A673 (cell line): Measurements from ENCODE around the gene KRTAP20-3. TPM values are rescaled to one million over a fixed set of nuclear protein-coding genes. Genes with fewer than 3 reads are reported as not detected.

Experiments
- Bru-seq: library from RNA; stranded (reverse); fragments of 400-500 nt; gene quantifications from one replicate; lab custom pipeline; 2021; lab: Mats Ljungman, UMichigan
- BruChase-seq, 2 experiments: library from RNA; stranded (reverse); fragments of 400-500 nt; gene quantifications; one replicate each; lab custom pipeline; 2021; lab: Mats Ljungman, UMichigan
- BruUV-seq: library from RNA; stranded (reverse); fragments of 400-500 nt; replicated peaks from 2 replicates; lab custom pipeline; 2021; lab: Mats Ljungman, UMichigan
- CTCF ChIA-PET: fragments of 300-600 bp; sonication (Branson Sonifier 250); formaldehyde crosslinking; loops from one replicate; lab custom pipeline; 2022; ENCODE audit warnings: antibody characterized with exemption; lab: Charles Lee
- POLR2A ChIA-PET: fragments of 300-600 bp; sonication (Branson Sonifier 250); formaldehyde crosslinking; loops from one replicate; lab custom pipeline; 2022; ENCODE audit warnings: antibody characterized with exemption; ENCODE audit not compliant: low non-redundant PET; lab: Charles Lee
- DNase-seq: peaks from one replicate; pipeline ENCODE4 v3.0.0-alpha.2; 2015; ENCODE audit warnings: low spot score
- H3K27ac ChIP-seq: fragments of 200-600 bp; sonication (generic); 2 replicates; pipeline ENCODE4 v1.5.1; 2016; ENCODE audit warnings: mixed run types, low read depth, mild to moderate bottlenecking, mixed read lengths, antibody characterized with exemption, low read length; ENCODE audit not compliant: poor library complexity, severe bottlenecking
- H3K27me3 ChIP-seq: fragments of 200-600 bp; sonication (generic); replicated peaks from 2 replicates; pipeline ENCODE4 v1.6.1; 2017; ENCODE audit warnings: mixed run types, low read depth, mild to moderate bottlenecking, mixed read lengths, antibody characterized with exemption, low read length; ENCODE audit not compliant: insufficient read depth, poor library complexity
- H3K36me3 ChIP-seq: fragments of 200-600 bp; sonication (generic); 2 replicates; pipeline ENCODE4 v1.6.1; 2016; ENCODE audit warnings: mixed run types, mild to moderate bottlenecking, mixed read lengths, antibody characterized with exemption, low read length; ENCODE audit not compliant: insufficient read depth, poor library complexity, severe bottlenecking
- H3K4me1 ChIP-seq: fragments of 200-600 bp; sonication (generic); 2 replicates; pipeline ENCODE4 v1.6.1; 2017; ENCODE audit warnings: mixed run types, mild to moderate bottlenecking, mixed read lengths, antibody characterized with exemption, low read length; ENCODE audit not compliant: insufficient read depth, poor library complexity, severe bottlenecking
- H3K4me3 ChIP-seq: fragments of 200-600 bp; sonication (generic); 2 replicates; pipeline ENCODE4 v1.5.1; 2016; ENCODE audit warnings: low read depth, mixed run types, mild to moderate bottlenecking, mixed read lengths, low read length; ENCODE audit not compliant: poor library complexity, severe bottlenecking
- H3K9me3 ChIP-seq: fragments of 200-600 bp; sonication (generic); 2 replicates; pipeline ENCODE4 v1.6.1; 2016; ENCODE audit warnings: mixed run types, low read depth, mild to moderate bottlenecking, mixed read lengths, antibody characterized with exemption, low read length; ENCODE audit not compliant: poor library complexity, severe bottlenecking
- CTCF ChIP-seq: fragments of 300-800, 200-600 bp; sonication (generic); conservative IDR thresholded peaks from 2 replicates; pipeline ENCODE4 v1.5.1; 2017; ENCODE audit warnings: low read depth, mild to moderate bottlenecking, antibody characterized with exemption, low read length, moderate library complexity, mixed read lengths
- EZH2 ChIP-seq: fragments of 200-600 bp; sonication (generic); IDR thresholded peaks from 2 replicates; pipeline ENCODE4 v1.6.1; 2017; ENCODE audit warnings: borderline replicate concordance, low read depth, mild to moderate bottlenecking, mixed read lengths, antibody characterized with exemption, low read length; ENCODE audit not compliant: poor library complexity, severe bottlenecking
- intact Hi-C: fragments of 100-400 bp; cut with micrococcal nuclease; formaldehyde crosslinking; loops from one replicate; pipeline ENCODE4 v1.10.0; 2022; ENCODE audit not compliant: unreplicated experiment
- long read RNA-seq: library from polyadenylated mRNA; stranded (forward); transcript quantifications from one replicate; pipeline ENCODE4 v2.0.0, GENCODE V29; 2022
- total RNA-seq: library from RNA; stranded (reverse); gene quantifications from 2 replicates; pipeline ENCODE4 v1.2.3, GENCODE V29; 2021

Gene KRTAP20-3
- total RNA-seq (not detected in 2 replicates), Bru-seq, nascent RNA (not detected), BruChase-seq, experiment 1, labeled RNA remaining after a 2-hour chase (not detected), BruChase-seq, experiment 2, labeled RNA remaining after a 6-hour chase (not detected)
- long read RNA-seq: 0 reads

DNA sequence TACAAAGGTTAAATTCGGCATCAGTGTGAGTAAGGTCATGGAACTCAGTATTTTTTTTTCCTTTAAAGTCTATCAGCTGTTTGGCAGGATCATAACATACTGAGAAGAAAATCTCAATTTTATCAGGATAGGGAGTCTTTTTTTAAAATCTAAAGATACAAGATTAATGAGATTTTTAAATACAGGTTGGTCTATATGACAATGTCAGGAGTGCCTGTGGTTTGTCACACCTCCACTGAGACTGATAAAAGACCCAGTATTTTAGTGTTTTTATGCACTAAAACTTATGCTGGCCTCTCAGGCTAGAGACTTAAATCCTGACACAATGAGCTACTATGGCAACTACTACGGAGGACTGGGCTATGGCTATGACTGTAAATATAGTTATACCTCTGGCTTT is at the start of gene KRTAP20-3:
Gene KRTAP20-3 (plus strand): TSS at position 301 of the 400 bp plus-strand sequence.
- TF ChIP-seq CTCF (no peak), EZH2 (no peak)
- Histone ChIP-seq H3K9me3 (peaks cover 12% of the 10 kb centered on the region), H3K4me3 (no peak within 1 kb of the TSS), H3K27ac (no peak within 1 kb of the TSS), H3K27me3 (no peaks in the 10 kb centered on the region), H3K36me3 (no peaks in the 10 kb centered on the region), H3K4me1 (no peaks in the 10 kb centered on the region)
- DNase-seq: no peak
- BruUV-seq: no TSS peak
- POLR2A ChIA-PET: no interaction called here
- CTCF ChIA-PET: no interaction called here
- intact Hi-C loops: no loop called here

- H3K4me3 ChIP-seq: no peak within 1 kb of the TSS
- no peaks in the 10 kb centered on the region for H3K36me3 ChIP-seq
- no peak within 1 kb of the TSS for H3K27ac ChIP-seq
- intact Hi-C loops: no loop called here
- ChIA-PET CTCF (no interaction called here), POLR2A (no interaction called here)
- DNase-seq: no peak
- BruUV-seq: no TSS peak
- TF ChIP-seq EZH2: no peak
- TF ChIP-seq CTCF: no peak
- peaks cover 10% of the 10 kb centered on the region for H3K9me3 ChIP-seq
- H3K27me3 ChIP-seq: no peaks in the 10 kb centered on the region
- no peaks in the 10 kb centered on the region for H3K4me1 ChIP-seq
Observed at GRCh38 chr21:30598802-30599201, 43.9 kb upstream of the KRTAP20-3 start, which contains the start of gene KRTAP6-2. Gene KRTAP6-2 (minus strand): TSS chr21:30598902. CDS start chr21:30598874, 28 bp downstream.

DNA sequence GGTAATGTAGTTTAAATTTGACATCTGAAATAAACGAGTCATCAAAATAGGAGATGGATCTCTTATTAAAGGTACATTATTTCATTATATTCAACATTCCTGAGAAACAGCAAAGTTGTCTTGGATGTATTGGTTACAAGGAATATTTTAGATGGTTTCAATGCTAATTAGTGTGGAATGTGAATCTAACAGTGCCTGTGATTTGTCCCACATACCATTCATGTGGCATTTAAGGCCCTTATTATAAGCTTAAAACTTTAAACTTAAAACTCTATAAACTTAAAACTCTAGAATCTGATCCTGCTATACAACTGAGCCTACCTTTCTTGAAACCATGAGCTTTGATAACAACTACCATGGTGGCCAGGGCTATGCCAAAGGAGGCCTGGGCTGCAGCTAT is 41.9 kb upstream of the KRTAP20-3 start, which contains the start of gene KRTAP22-1:
Gene KRTAP22-1 (plus strand): TSS at position 301 of the 400 bp plus-strand sequence.
- no peak for DNase-seq
- no peaks in the 10 kb centered on the region for H3K27me3 ChIP-seq
- BruUV-seq: no TSS peak
- no peak within 1 kb of the TSS for H3K4me3 ChIP-seq
- CTCF ChIA-PET: no interaction called here
- H3K4me1 ChIP-seq: no peaks in the 10 kb centered on the region
- no peaks in the 10 kb centered on the region for H3K36me3 ChIP-seq
- TF ChIP-seq EZH2 (no peak), CTCF (no peak)
- no peak within 1 kb of the TSS for H3K27ac ChIP-seq
- peaks cover 11% of the 10 kb centered on the region for H3K9me3 ChIP-seq
- intact Hi-C loops: no loop called here
- POLR2A ChIA-PET: no interaction called here
